Activated CD4-positive, alpha-beta memory T cell treated with anti-CD3 and anti-CD28 coated beads, Interleukin-2, amount 10 ng/mL, durations not matched to agents 7 days and 5 days (primary cell): ENCODE data around the gene BBLN. TPM values are rescaled to one million over a fixed set of nuclear protein-coding genes. Genes with fewer than 3 reads are reported as not detected.
"Not testable (repeated sequence)": the region's sequence is repeated elsewhere in the genome, so short reads cannot be mapped to it uniquely, and the experiment has no call there.

Experiments used
- CTCF ChIA-PET: fragments of 350-600 bp; sonication (Branson Sonifier 250); formaldehyde crosslinking; loops from one replicate; lab custom pipeline; 2021; ENCODE audit warnings: antibody characterized with exemption, inconsistent platforms; lab: Charles Lee
- POLR2A ChIA-PET: fragments of 350-600 bp; sonication (Branson Sonifier 250); formaldehyde crosslinking; loops from one replicate; lab custom pipeline; 2021; ENCODE audit warnings: antibody characterized with exemption; lab: Charles Lee
- DNase-seq: peaks from one replicate; pipeline ENCODE4 v3.0.0-alpha.2; 2020
- H3K27ac Mint-ChIP-seq: one replicate; pipeline ENCODE4 v1.8.0; 2021; ENCODE audit warnings: mild to moderate bottlenecking, mixed read lengths
- H3K27me3 Mint-ChIP-seq: one replicate; pipeline ENCODE4 v1.8.0; 2021; ENCODE audit warnings: mixed read lengths
- H3K36me3 Mint-ChIP-seq: one replicate; pipeline ENCODE4 v1.8.0; 2021; ENCODE audit warnings: low read depth, mixed read lengths
- H3K4me1 Mint-ChIP-seq: one replicate; pipeline ENCODE4 v1.8.0; 2021; ENCODE audit warnings: mixed read lengths
- H3K4me3 Mint-ChIP-seq: one replicate; pipeline ENCODE4 v1.8.0; 2021; ENCODE audit warnings: mild to moderate bottlenecking, mixed read lengths
- H3K9me3 Mint-ChIP-seq: one replicate; pipeline ENCODE4 v1.8.0; 2021; ENCODE audit warnings: mixed read lengths
- total RNA-seq, 2 experiments: library from RNA; stranded (reverse); gene quantifications; one replicate each; pipeline ENCODE4 v1.2.3, GENCODE V29; 2021

The BBLN gene
- total RNA-seq, 2 experiments from 2014 or later, result 91.3 to 94.1 TPM

DNA sequence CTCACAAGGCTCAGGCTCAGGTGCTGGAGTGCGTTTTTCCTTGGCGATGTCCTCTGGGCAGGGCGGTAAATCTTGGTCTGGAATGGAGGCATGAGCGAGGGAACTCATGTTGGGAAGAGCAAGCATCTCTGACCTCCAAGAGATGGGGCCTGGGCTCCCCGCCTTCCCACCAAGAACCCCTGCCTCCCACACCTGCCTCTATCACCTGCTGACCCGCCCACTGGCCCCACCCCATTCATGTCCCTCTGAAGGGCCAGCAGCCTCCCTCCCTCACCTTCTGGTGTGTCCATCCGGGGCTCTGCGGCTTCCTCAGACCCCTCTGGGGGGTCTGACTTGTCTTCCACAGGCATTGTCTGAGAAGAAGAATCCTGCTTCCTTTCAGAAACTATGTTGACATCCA is 20.4 kb downstream of the BBLN start:
- H3K4me1 Mint-ChIP-seq, result peaks cover 2% of the 10 kb centered on the region
- no peak overlapping the region for H3K4me3 Mint-ChIP-seq
- POLR2A ChIA-PET, result no interaction called here
- no peaks in the 10 kb centered on the region for H3K27me3 Mint-ChIP-seq
- no peak for DNase-seq
- CTCF ChIA-PET, result no interaction called here
- no peak overlapping the region for H3K27ac Mint-ChIP-seq
- peaks cover 4% of the 10 kb centered on the region for H3K9me3 Mint-ChIP-seq
- H3K36me3 Mint-ChIP-seq, result peaks cover 60% of the 10 kb centered on the region

DNA sequence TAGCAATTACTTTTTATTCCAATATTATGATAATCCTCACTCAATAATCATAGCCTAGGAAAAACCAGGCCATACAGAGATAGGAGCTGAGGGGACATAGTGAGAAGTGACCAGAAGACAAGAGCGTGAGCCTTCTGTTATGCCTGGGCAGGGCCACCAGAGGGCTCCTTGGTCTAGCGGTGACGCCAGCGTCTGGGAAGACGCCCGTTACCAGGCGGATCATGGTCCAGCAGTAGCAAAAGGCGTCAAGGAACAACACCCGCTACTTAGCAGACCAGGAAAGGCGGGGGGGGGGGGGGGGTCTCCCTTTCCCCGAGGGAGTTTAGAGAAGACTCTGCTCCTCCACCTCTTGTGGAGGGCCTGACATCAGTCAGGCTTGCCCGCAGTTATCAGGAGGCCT is 21.4 kb downstream of the BBLN start:
- CTCF ChIA-PET, DNase-seq, H3K9me3 Mint-ChIP-seq, H3K27ac Mint-ChIP-seq, H3K4me3 Mint-ChIP-seq, H3K4me1 Mint-ChIP-seq, H3K27me3 Mint-ChIP-seq, POLR2A ChIA-PET: not testable (repeated sequence)
- H3K36me3 Mint-ChIP-seq, result peaks cover 60% of the 10 kb centered on the region

DNA sequence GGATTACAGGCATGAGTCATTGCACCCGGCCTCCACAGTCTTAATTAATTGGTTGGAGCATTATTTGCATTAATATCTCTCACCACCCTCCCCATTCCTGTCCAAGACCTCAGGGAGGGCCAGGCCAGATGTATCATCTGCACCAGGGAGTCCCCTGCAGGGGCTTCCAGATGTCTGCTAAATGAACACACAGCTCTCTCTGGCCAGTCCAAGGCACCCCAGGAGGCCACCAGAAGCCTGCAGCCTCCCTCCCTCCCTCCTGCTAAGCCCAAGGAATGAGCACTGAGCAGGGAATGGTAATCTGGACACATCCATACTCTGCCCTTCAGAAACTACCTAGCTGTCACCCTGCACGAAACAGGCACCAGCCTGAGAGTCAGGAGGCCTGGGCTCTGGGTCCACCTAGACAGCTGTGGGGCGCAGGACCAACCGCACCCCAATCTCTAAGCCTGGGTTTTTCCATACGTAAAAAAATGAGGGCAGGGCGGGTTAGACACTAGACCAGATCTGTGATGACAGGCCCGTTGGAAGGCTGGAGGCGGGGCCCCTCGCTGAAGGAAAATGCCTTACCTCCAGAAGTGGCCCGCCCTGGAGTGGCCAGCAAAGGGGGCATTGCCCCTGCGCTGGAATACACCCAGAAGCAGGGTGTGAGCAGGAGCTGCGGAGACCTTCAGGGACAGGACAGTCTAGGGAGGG is 23.0 kb downstream of the BBLN start:
- Mint-ChIP-seq H3K4me1 (peaks cover 10% of the 10 kb centered on the region), H3K4me3 (no peak overlapping the region), H3K27me3 (no peaks in the 10 kb centered on the region), H3K36me3 (peaks cover 57% of the 10 kb centered on the region), H3K9me3 (peaks cover 4% of the 10 kb centered on the region), H3K27ac (no peak overlapping the region)
- ChIA-PET POLR2A (no interaction called here), CTCF (interaction anchor here (0.6 to 1.4 kb wide), 4 partner anchors 9 to 118 kb away, joined by 3 to 5 read pairs (median 4); no protein-coding TSS in a partner anchor)
- DNase-seq, result no peak

DNA sequence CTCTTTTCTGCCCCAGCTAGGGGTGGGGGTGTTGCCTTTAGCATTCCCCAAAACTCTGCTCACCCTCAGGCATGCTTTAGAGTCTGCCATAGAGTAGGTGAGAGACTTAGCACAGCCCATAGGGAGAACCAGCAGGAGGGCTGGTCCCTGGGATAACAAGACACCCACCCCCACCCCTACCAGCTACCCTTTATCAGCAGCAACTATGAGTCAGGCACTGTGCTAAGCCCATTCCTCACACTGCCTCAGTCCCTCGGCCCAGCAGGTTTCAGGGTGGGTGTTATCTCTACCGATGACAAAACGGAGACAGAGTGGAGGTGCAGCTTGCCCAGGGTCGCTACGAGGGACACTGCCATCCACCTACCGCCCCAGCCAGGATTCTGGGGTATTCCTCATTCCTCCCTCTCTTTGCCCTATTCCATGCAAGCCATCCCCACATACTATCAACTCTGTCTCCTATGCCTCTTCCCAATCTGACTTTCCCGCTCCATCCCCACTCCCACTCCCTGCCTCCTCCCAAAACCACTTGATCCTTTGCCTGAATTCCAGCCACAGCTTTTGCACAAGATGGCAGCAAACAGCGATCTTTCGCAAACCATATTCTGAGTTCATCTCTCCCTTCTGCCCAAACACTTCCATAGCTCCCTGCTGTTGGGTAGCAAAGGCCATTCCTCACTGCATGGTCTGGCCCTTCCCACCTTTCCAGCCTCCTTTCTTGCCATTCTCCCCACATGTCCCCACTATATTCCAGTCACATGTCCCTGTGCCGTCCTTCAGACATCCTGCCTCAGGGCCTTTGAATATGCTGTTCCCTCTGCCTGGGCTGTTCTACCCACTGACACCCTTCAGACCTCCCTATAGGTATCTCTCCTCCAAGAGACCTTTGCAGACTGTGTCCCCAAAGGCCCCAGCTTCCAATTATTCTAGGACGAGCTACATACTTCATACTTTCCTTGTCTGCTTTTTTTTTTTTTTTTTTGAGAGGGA is 26.2 kb downstream of the BBLN start:
- peaks cover 33% of the 10 kb centered on the region for H3K4me1 Mint-ChIP-seq
- peaks cover 47% of the 10 kb centered on the region for H3K36me3 Mint-ChIP-seq
- H3K9me3 Mint-ChIP-seq, result no peaks in the 10 kb centered on the region
- DNase-seq, result no peak
- ChIA-PET CTCF (interaction anchor here (0.6 to 1.5 kb wide), 3 partner anchors 9 to 32 kb away, joined by 3 to 4 read pairs (median 4); no protein-coding TSS in a partner anchor), POLR2A (interaction anchor here (0.6 kb wide), 1 partner anchor 1852 kb away, joined by 4 read pairs; no protein-coding TSS in a partner anchor)
- H3K4me3 Mint-ChIP-seq, result no peak overlapping the region
- H3K27ac Mint-ChIP-seq, result no peak overlapping the region
- H3K27me3 Mint-ChIP-seq, result no peaks in the 10 kb centered on the region

DNA sequence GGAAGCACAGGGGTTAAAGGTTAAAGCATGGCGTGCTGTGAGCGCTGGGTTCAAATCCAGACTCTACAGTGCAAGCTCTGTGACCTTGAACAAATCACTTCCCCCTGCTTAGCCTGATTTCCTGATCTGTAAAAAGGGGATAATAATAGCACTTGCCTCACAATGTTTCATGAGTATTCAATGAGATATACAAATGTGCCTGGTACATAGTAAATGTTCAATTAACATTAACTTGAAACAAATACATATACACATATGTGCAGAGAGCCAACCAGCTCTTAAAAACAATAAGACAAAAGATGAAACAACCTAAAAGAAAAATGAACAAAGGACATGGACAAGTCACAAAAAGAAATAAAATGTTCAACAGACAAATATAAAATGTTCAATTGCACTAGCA is 27.3 kb downstream of the BBLN start:
- ChIA-PET POLR2A (no interaction called here), CTCF (interaction anchor here (0.9 to 1.3 kb wide), 2 partner anchors 30 to 58 kb away, joined by 3 to 4 read pairs; no protein-coding TSS in a partner anchor)
- DNase-seq, result no peak
- Mint-ChIP-seq H3K4me1 (peaks cover 39% of the 10 kb centered on the region), H3K36me3 (peaks cover 40% of the 10 kb centered on the region), H3K27me3 (no peaks in the 10 kb centered on the region), H3K27ac (peak overlapping the region; percentile 0), H3K9me3 (no peaks in the 10 kb centered on the region), H3K4me3 (no peak overlapping the region)

DNA sequence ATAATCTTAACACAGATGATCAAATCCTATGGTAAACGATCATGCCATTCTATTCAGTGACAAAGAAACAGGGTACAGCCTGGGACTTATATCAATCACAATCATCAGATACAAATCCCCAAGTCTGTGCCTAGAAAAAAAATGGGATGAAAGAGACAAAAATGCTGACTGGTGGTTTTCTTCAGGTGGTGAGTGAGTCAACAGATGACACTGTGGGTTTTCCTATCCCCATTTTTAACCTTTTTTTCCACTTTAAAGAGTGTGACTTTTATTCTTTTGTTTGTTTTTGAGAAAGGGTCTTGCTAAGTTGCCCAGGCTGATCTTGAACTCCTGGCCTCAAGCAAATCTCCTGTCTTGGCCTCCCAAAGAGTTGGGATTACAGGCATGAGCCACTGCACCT is 28.1 kb downstream of the BBLN start:
- ChIA-PET POLR2A (no interaction called here), CTCF (interaction anchor here (0.6 to 1.3 kb wide), 2 partner anchors 59 to 406 kb away, joined by 3 read pairs; no protein-coding TSS in a partner anchor)
- Mint-ChIP-seq H3K4me3 (no peak overlapping the region), H3K36me3 (peaks cover 36% of the 10 kb centered on the region), H3K4me1 (peaks cover 45% of the 10 kb centered on the region), H3K27ac (no peak overlapping the region), H3K27me3 (no peaks in the 10 kb centered on the region), H3K9me3 (no peaks in the 10 kb centered on the region)
- DNase-seq, result no peak

DNA sequence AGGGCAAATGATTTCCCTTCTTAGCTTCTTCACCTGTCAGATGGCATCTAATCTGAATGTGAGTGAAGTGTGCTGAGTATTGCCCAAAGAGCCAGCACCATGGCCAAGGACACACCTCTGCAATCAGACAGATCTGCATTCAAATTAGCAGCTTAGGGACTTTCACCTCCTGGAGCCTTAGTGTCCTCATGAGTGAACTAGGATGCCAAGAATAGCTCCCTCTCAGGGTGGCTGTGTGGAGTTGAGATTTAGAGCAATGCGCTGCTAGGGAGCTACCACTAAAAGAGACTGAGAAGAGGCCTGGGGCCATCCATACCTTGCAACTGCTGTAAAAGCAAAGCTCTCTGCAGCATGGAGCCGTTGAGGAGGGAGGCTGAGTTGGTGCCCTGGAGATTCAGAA is 29.9 kb downstream of the BBLN start:
- no peaks in the 10 kb centered on the region for H3K9me3 Mint-ChIP-seq

DNA sequence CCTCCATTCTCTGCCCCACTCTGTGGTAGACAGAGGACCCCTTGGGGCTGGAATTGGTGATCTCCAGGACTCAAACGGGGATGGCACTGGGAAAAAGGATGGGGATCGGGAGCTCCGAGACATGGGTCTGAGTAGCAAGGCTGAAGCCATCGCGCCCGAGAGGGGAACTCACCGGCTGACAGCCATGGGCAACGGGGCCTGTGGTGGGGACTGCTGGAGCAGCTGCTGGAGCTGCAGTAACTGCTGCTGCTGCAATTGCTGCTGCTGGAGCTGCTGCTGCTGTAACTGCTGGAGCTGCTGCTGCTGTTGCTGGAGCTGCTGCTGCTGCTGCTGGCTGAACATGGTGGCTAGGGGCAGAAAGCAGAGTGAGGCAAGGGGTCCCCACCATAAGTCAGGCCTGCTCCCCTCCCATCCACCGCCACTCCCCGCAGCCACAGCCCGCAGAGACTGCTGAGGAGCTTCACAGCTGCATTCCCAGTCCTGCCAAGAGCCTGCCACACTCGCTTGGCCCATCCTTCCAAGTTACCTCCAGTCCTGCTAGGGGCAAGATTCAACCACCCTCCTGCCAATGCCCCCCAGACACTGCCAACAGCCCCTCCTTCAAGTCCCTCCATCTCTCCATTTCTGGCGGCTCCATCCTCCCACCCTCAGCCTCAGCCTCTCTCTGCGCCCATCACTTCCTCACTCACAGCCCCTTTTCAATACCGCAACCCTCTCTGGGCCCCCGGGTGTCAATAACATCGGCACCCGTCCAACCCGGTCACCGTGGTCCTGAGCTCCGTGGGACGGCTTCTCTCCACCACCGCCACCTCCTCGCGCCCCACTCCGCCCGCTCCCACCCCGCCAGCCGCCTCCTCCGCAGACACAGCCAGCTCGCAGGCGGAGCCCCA is 30.7 kb downstream of the BBLN start:
- ChIA-PET POLR2A (interaction anchor here (0.8 to 2.6 kb wide), 11 partner anchors 13 to 180 kb away, joined by 3 to 20 read pairs (median 4); partner anchors contain the start of genes BBLN, GOLGA2, SWI5 and URM1), CTCF (interaction anchor here (0.8 to 1.7 kb wide), 10 partner anchors 9 to 627 kb away, joined by 3 to 9 read pairs (median 4); partner anchors contain the start of gene SLC27A4)
- H3K36me3 Mint-ChIP-seq, result peaks cover 28% of the 10 kb centered on the region
- DNase-seq, result peak; percentile 32
- H3K27me3 Mint-ChIP-seq, result no peaks in the 10 kb centered on the region
- peak overlapping the region; percentile 92 for H3K4me3 Mint-ChIP-seq
- H3K27ac Mint-ChIP-seq, result peak overlapping the region; percentile 78
- H3K9me3 Mint-ChIP-seq, result no peaks in the 10 kb centered on the region
- H3K4me1 Mint-ChIP-seq, result peaks cover 49% of the 10 kb centered on the region

More for the DNA sequence above, 29.9 kb downstream of the BBLN start:
- Mint-ChIP-seq H3K27ac (peak overlapping the region; percentile 45), H3K4me3 (peak overlapping the region; percentile 92), H3K4me1 (peaks cover 49% of the 10 kb centered on the region), H3K36me3 (peaks cover 32% of the 10 kb centered on the region), H3K27me3 (no peaks in the 10 kb centered on the region)
- no peak for DNase-seq
- ChIA-PET POLR2A (interaction anchor here (1.1 to 2.6 kb wide), 6 partner anchors 15 to 181 kb away, joined by 3 to 20 read pairs (median 7); partner anchors contain the start of genes BBLN, GOLGA2, SWI5 and URM1), CTCF (interaction anchor here (0.8 to 1.7 kb wide), 8 partner anchors 10 to 249 kb away, joined by 3 to 9 read pairs (median 4); partner anchors contain the start of gene SLC27A4)

DNA sequence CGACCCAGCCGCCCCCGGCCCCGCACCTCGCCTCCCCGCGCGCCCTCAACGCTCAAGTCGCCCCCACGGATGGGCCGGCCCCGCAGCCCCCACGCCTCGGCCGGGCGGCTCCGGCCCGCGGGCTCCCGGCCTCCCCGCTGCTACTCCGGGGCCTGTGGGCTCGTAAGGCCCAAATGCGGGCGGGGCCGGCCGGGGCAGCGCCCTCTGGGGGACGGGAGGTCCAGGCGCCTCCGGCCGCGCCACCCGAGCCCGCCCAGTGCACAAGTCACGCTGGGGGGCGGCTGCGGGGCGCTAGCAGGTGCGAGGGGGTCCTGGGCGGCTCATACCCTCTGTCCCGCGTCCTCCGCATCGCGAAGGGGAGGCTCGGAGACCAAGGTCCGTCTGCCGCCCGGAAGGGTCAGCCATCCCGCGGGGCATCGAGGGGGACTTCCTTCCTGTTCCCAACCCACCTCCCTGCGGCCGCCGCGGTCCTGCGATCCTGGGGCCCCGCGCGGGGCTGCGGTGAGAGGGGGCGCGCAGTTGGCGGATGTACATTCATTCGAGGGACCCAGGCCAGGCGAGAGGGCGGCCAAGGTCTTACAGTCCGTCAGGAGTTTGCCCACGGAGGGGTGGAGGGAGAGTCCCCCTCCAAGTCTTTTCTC is 31.5 kb downstream of the BBLN start, which contains the start of gene CIZ1:
TSS of gene CIZ1 (minus strand) at position 167 of the 641 bp plus-strand sequence. CDS start 715 bp downstream, outside the sequence.
- Mint-ChIP-seq H3K27me3 (no peaks in the 10 kb centered on the region), H3K27ac (peak within 1 kb of the TSS; percentile 78), H3K4me3 (peak within 1 kb of the TSS; percentile 92), H3K9me3 (no peaks in the 10 kb centered on the region), H3K36me3 (peaks cover 23% of the 10 kb centered on the region), H3K4me1 (peaks cover 45% of the 10 kb centered on the region)
- DNase-seq, result peak; percentile 79
- ChIA-PET CTCF (interaction anchor here (0.8 to 1.7 kb wide), 8 partner anchors 8 to 626 kb away, joined by 3 to 9 read pairs (median 4); partner anchors contain the start of gene SLC27A4), POLR2A (interaction anchor here (0.9 to 2.6 kb wide), 6 partner anchors 14 to 85 kb away, joined by 3 to 20 read pairs (median 7); partner anchors contain the start of genes BBLN, GOLGA2 and SWI5)

DNA sequence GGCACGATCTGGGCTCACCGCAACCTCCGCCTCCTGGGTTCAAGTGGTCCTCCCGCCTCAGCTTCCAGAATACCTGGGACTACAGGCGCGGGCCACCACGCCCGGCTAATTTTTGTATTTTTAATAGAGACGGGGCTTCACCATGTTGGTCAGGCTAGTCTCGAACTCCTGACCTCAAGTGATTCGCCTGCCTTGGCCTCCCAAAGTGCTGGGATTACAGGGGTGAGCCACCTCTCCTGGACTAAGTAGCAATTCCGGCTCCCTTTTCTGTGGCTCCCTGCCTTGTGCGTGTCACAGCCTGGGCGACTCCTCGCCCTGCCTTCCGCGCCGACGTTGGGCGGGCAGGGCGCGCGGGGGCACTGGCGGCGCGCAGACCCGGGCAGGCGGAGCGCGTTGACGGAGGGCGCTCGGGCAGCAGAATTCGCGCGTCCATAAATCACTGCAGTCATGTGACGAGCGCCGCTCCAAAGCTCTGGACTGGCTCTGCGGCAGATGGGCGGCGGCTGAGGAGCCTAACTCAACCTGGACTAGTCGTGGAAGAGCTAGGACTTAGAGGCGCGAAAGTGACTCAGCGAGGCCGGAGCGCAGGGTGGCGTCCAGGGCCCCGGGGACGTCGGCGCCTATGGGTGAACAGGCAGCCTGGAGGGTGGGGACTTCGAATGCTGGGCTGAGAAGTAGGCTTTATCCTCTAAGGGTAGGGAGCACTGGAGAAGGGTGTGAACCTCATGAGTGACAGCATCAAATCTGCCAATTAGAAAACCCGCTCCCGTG is 32.7 kb downstream of the BBLN start:
- ChIA-PET POLR2A (interaction anchor here (1.0 to 2.6 kb wide), 2 partner anchors 18 to 32 kb away, joined by 3 to 9 read pairs; no protein-coding TSS in a partner anchor), CTCF (interaction anchor here (1.1 to 1.4 kb wide), 2 partner anchors 9 kb away, joined by 3 read pairs; no protein-coding TSS in a partner anchor)
- peaks cover 18% of the 10 kb centered on the region for H3K36me3 Mint-ChIP-seq
- no peaks in the 10 kb centered on the region for H3K9me3 Mint-ChIP-seq
- no peak overlapping the region for H3K27ac Mint-ChIP-seq
- H3K27me3 Mint-ChIP-seq, result no peaks in the 10 kb centered on the region
- peak; percentile 64 for DNase-seq
- H3K4me3 Mint-ChIP-seq, result peak overlapping the region; percentile 51
- peaks cover 43% of the 10 kb centered on the region for H3K4me1 Mint-ChIP-seq
